Neural crest cell (in vitro differentiated cells): Measurements from ENCODE around the gene CBY2. TPM values are rescaled to one million over a fixed set of nuclear protein-coding genes. Genes with fewer than 3 reads are reported as not detected.
"Not testable (repeated sequence)": the region's sequence is repeated elsewhere in the genome, so short reads cannot be mapped to it uniquely, and the experiment has no call there.

Source experiments
- DNase-seq: peaks from one replicate; pipeline ENCODE4 v3.0.0; 2021; ENCODE audit warnings: low read depth, mixed read lengths, low spot score
- H3K27ac Mint-ChIP-seq: one replicate; pipeline ENCODE4 v1.8.0; 2021; ENCODE audit warnings: mild to moderate bottlenecking, mixed read lengths; ENCODE audit not compliant: unreplicated experiment
- H3K27me3 Mint-ChIP-seq: 2 replicates; pipeline ENCODE4 v1.8.0; 2021; ENCODE audit warnings: low read depth, mild to moderate bottlenecking, mixed read lengths
- H3K36me3 Mint-ChIP-seq: 2 replicates; pipeline ENCODE4 v1.8.0; 2021; ENCODE audit warnings: low read depth, mild to moderate bottlenecking, mixed read lengths
- H3K4me1 Mint-ChIP-seq: 2 replicates; pipeline ENCODE4 v1.8.0; 2021; ENCODE audit warnings: mixed read lengths
- H3K4me3 Mint-ChIP-seq: one replicate; pipeline ENCODE4 v1.8.0; 2021; ENCODE audit warnings: mild to moderate bottlenecking, mixed read lengths
- H3K9me3 Mint-ChIP-seq: 2 replicates; pipeline ENCODE4 v1.8.0; 2021; ENCODE audit warnings: mixed read lengths
- total RNA-seq: library from RNA; stranded (reverse); gene quantifications from 2 replicates; pipeline ENCODE4 v1.2.1, GENCODE V29; 2021
- TF ChIP-seq, protein P1 (sequence below): fragments of 200-600 bp; sonication (generic); conservative IDR thresholded peaks from 2 replicates; pipeline ENCODE4 v1.5.0; 2021; ENCODE audit warnings: antibody characterized with exemption, mild to moderate bottlenecking

Gene CBY2
- total RNA-seq, 1 donor from 2014 or later: not detected

DNA sequence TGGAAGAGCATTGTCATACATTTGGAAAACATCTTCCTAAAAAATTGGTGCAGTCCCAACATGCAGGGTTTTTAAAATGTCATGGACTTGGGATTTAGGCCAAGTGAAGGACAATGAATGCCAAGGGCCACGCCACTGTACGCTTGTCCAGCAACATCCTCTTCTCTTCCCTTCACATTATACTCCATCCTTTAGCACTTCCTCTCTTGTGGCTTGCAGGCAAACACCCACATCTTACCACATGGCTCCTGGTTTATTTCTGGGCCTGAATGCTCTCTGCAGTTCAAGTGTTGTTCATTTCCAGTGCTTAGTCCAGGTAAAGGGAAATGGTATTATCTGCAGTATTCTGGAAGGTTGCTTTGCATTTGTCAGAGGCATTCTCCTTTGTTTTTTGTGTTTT is 45.0 kb downstream of the CBY2 start:
- H3K36me3 Mint-ChIP-seq: no peaks in the 10 kb centered on the region
- H3K4me1 Mint-ChIP-seq: no peaks in the 10 kb centered on the region
- no peak for DNase-seq
- TF ChIP-seq, protein P1, sequence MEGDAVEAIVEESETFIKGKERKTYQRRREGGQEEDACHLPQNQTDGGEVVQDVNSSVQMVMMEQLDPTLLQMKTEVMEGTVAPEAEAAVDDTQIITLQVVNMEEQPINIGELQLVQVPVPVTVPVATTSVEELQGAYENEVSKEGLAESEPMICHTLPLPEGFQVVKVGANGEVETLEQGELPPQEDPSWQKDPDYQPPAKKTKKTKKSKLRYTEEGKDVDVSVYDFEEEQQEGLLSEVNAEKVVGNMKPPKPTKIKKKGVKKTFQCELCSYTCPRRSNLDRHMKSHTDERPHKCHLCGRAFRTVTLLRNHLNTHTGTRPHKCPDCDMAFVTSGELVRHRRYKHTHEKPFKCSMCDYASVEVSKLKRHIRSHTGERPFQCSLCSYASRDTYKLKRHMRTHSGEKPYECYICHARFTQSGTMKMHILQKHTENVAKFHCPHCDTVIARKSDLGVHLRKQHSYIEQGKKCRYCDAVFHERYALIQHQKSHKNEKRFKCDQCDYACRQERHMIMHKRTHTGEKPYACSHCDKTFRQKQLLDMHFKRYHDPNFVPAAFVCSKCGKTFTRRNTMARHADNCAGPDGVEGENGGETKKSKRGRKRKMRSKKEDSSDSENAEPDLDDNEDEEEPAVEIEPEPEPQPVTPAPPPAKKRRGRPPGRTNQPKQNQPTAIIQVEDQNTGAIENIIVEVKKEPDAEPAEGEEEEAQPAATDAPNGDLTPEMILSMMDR: no peak
- H3K9me3 Mint-ChIP-seq: peaks cover 4% of the 10 kb centered on the region
- H3K4me3 Mint-ChIP-seq: no peak overlapping the region
- H3K27me3 Mint-ChIP-seq: no peaks in the 10 kb centered on the region
- no peak overlapping the region for H3K27ac Mint-ChIP-seq

DNA sequence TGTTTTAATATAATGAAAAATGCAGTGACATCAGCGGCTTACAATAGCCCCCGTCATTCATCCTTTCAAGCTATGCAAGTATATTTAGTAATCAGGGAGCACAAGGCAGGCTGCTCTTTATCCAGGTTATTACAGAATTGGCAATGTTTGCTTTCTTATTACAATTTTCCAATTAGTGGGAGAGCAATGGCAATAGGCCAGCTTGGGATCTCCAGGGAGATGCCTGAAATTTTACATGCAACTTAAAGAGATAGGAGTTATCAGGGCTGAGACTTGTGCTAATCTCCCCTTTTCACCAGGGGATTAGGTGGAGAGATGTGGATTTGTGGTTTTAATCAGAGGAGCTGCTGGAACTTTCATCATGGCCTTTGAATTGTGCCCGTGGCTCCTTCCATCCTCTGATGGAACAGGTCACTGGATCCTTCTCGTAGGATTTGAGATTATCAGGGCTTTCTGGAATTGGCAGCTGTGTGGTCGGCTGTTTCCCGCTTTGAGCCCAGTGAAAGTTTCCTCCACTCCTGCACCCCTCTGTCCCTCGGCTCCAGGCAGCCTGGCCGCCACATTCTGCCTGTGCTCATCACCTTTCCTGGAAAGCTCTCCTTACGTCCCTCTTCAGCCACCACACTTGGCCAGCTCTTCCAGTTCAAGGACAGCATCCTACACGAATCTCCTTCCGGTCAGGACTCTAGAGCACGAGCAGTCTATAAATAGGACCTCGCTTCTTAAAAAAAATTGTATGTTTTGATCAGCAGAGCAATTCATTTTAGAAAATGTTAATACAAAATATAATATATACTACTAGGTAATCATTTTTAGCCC is 47.0 kb downstream of the CBY2 start:
- TF ChIP-seq, protein P1: no peak
- Mint-ChIP-seq H3K27me3 (no peaks in the 10 kb centered on the region), H3K9me3 (peaks cover 2% of the 10 kb centered on the region), H3K27ac (no peak overlapping the region), H3K4me3 (no peak overlapping the region), H3K36me3 (no peaks in the 10 kb centered on the region), H3K4me1 (no peaks in the 10 kb centered on the region)
- DNase-seq: no peak

DNA sequence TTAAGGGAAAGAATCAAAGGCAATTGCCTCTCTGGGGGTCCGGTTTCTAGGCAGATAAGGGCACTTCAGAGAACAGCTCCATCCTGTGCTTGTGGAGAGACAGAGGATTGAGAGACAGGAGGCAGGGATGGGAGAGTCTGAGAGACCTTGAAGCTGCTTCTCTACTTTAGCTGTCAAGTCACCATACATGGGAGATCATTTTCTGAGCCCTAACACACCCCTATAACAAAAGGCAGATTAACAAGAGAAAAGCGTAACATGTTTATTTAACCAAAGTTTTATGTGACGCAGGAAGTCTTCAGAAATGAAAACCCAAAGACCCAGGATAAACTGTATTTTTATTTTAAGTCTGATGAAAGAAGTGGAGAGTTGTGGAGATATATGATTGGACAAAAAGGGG is 48.4 kb downstream of the CBY2 start:
- no peak for DNase-seq
- Mint-ChIP-seq H3K27ac (no peak overlapping the region), H3K36me3 (no peaks in the 10 kb centered on the region), H3K4me1 (no peaks in the 10 kb centered on the region), H3K4me3 (no peak overlapping the region), H3K27me3 (no peaks in the 10 kb centered on the region), H3K9me3 (peaks cover 3% of the 10 kb centered on the region)
- TF ChIP-seq, protein P1: no peak

DNA sequence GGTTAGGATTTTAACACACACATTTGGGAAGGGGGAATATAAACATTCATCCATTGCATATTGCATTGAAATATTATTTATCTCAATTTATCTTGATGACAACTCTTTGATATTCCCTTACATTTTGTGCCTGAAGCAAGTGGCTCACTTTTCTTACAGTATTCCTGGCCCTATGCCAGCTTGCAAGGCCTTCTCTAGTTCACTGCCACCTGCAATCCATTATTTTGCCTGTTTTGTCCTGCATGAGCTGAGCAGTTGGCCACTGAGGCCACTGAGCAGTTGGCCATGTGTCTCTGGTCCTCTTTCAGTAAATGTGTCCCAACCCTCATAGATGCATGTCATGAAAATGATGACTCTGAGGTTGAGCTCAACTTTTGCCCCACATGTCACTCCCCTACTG is 49.8 kb downstream of the CBY2 start:
- Mint-ChIP-seq H3K4me1 (no peaks in the 10 kb centered on the region), H3K27me3 (no peaks in the 10 kb centered on the region), H3K9me3 (peaks cover 5% of the 10 kb centered on the region), H3K27ac (no peak overlapping the region), H3K4me3 (no peak overlapping the region), H3K36me3 (no peaks in the 10 kb centered on the region)
- TF ChIP-seq, protein P1: no peak
- DNase-seq: no peak

DNA sequence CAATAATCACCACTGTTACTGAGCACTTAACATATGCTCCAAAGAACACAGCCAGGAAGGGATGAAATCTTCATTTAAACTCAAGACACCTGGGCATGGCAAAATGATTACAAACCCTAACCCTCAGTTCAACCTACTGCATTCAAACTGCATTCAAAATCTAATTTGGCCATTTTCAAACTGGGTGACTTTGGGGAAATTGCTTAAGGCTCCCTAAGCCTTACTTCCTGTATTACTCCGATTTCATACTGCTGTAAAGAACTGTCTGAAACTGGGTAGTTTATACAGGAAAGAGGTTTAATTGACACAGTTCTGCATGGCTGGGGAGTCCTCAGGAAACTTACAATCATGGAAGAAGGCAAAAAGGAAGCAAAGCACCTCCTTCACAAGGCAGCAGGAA is 50.4 kb downstream of the CBY2 start:
- Mint-ChIP-seq H3K4me3 (no peak overlapping the region), H3K27ac (no peak overlapping the region), H3K36me3 (peaks cover under 1% of the 10 kb centered on the region), H3K27me3 (no peaks in the 10 kb centered on the region), H3K4me1 (no peaks in the 10 kb centered on the region), H3K9me3 (peaks cover 6% of the 10 kb centered on the region)
- TF ChIP-seq, protein P1: no peak
- DNase-seq: no peak

DNA sequence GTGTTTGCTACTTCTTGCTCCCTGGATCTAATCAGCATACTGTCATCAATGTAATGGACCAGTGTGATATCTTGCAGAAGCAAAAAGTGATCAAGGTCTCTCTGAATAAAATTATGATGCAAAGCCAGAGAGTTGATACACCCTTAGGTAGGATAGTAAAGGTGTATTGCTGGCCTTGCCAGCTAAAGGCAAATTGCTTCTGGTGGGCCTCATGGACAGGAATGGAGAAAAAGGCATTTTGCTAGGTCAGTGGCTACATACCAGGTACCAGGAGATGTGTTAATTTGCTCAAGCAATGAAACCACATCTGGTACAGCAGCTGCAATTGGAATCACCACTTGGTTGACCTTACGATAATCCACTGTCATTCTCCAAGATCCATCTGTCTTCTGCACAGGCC is 54.4 kb downstream of the CBY2 start:
- H3K27me3 Mint-ChIP-seq, H3K36me3 Mint-ChIP-seq, DNase-seq, H3K4me1 Mint-ChIP-seq, H3K27ac Mint-ChIP-seq, H3K4me3 Mint-ChIP-seq: not testable (repeated sequence)
- H3K9me3 Mint-ChIP-seq: peaks cover 20% of the 10 kb centered on the region

DNA sequence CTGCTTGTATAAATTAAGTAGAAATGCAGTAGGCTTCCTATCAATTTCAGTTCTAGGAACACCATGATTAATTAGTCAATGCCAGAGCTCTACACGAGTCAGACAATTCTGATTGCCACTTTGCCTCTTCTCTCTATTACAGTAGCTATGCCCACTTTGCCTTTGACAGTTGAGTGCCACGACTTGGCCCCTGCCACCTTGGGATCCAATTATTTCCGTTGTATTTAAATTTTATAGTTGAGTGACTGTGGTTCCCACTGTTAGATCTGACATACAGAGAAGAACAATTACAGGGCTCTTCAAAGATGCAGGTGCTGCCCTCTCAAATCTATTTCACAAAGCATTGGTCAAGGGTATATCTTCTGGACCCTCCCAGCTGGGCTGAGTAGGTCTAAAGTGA is 55.5 kb downstream of the CBY2 start:
- not testable (repeated sequence) for H3K4me1 Mint-ChIP-seq, DNase-seq, H3K27me3 Mint-ChIP-seq, H3K36me3 Mint-ChIP-seq, H3K27ac Mint-ChIP-seq, H3K4me3 Mint-ChIP-seq
- peaks cover 20% of the 10 kb centered on the region for H3K9me3 Mint-ChIP-seq
